ENCODE results near the gene MAGED4. TPM values are rescaled to one million over a fixed set of nuclear protein-coding genes. Genes with fewer than 3 reads are reported as not detected.
"Not testable (repeated sequence)": the region's sequence is repeated elsewhere in the genome, so short reads cannot be mapped to it uniquely, and the experiment has no call there.

MAGED4 gene
- total and polyA plus RNA-seq, 4 donors: 0.08 to 5.0 (median 1.3) TPM

- WGBS, 2 donors: 79 to 94% methylated on average over 7 to 8 of the region's 8 CpGs
These were observed 24.5 kb upstream of the MAGED4 start for GRCh38 chrX:52160140-52160539.

DNA sequence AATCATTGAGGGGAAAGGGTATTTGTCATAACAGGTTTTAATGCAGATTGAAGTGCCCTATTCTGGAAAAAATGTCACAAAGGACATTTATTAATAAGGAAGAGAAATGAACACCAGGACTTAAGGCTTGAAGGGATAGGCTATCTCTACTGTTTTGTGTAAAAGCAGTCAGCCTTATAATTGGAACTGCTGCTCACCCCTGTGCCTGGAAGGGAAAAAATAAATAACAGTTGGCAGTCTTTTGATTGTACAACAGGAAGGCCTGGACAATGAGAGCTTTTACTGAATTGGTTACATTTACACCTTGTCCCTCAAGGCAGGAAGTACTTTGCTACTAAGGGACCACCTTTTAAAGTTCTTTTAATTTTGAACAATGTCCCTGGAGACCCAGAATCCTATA, 17.8 kb upstream of the MAGED4 start:
- ATAC-seq (ENCODE audit: insufficient read depth, low FRiP score) (no peak), DNase-seq (no peak)
- H3K4me3 ChIP-seq: no peak overlapping the region
- H3K27ac ChIP-seq (ENCODE audit: low read depth in 1 of 2, low read length in 1 of 2): no peak overlapping the region
- no peaks in the 10 kb centered on the region for H3K4me1 ChIP-seq (ENCODE audit: control insufficient read depth in 5 of 5, insufficient read depth in 5 of 5, low read length in 5 of 5)
- H3K9me3 ChIP-seq (ENCODE audit: control insufficient read depth in 4 of 4, insufficient read depth in 3 of 4, low read length in 3 of 4): peaks cover 0 to 6% (median 0%) of the 10 kb centered on the region in 4 donors
- TF ChIP-seq, protein P1, sequence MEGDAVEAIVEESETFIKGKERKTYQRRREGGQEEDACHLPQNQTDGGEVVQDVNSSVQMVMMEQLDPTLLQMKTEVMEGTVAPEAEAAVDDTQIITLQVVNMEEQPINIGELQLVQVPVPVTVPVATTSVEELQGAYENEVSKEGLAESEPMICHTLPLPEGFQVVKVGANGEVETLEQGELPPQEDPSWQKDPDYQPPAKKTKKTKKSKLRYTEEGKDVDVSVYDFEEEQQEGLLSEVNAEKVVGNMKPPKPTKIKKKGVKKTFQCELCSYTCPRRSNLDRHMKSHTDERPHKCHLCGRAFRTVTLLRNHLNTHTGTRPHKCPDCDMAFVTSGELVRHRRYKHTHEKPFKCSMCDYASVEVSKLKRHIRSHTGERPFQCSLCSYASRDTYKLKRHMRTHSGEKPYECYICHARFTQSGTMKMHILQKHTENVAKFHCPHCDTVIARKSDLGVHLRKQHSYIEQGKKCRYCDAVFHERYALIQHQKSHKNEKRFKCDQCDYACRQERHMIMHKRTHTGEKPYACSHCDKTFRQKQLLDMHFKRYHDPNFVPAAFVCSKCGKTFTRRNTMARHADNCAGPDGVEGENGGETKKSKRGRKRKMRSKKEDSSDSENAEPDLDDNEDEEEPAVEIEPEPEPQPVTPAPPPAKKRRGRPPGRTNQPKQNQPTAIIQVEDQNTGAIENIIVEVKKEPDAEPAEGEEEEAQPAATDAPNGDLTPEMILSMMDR (IDR thresholded peaks at IDR 0.05; ENCODE audit: control extremely low read depth, extremely low read depth): no peak
- H3K9ac ChIP-seq (ENCODE audit: insufficient read depth in 1 of 2, low read length in 2 of 2): no peak overlapping the region
- no peaks in the 10 kb centered on the region for H3K36me3 ChIP-seq (ENCODE audit: control insufficient read depth in 4 of 4, insufficient read depth in 4 of 4, low read length in 4 of 4)
- H3K27me3 ChIP-seq (ENCODE audit: control insufficient read depth in 3 of 3, insufficient read depth in 3 of 3, low read length in 2 of 3): no peaks in the 10 kb centered on the region

More at GRCh38 chrX:52160140-52160539, 24.5 kb upstream of the MAGED4 start:
- H3K27me3 ChIP-seq (ENCODE audit: control insufficient read depth in 3 of 3, insufficient read depth in 3 of 3, low read length in 2 of 3); ATAC-seq (ENCODE audit: insufficient read depth, low FRiP score); H3K9me3 ChIP-seq (ENCODE audit: control insufficient read depth in 4 of 4, insufficient read depth in 3 of 4, low read length in 3 of 4); DNase-seq; H3K27ac ChIP-seq (ENCODE audit: low read depth in 1 of 2, low read length in 1 of 2); H3K4me1 ChIP-seq (ENCODE audit: control insufficient read depth in 5 of 5, insufficient read depth in 5 of 5, low read length in 5 of 5); H3K4me3 ChIP-seq; H3K36me3 ChIP-seq (ENCODE audit: control insufficient read depth in 4 of 4, insufficient read depth in 4 of 4, low read length in 4 of 4); H3K9ac ChIP-seq (ENCODE audit: insufficient read depth in 1 of 2, low read length in 2 of 2): not testable (repeated sequence)

GRCh38 chrX:52171055-52171454, 13.6 kb upstream of the MAGED4 start:
- 75 to 84% methylated on average over 5 to 10 of the region's 10 CpGs for WGBS, 2 donors
- H3K4me3 ChIP-seq; DNase-seq; H3K27ac ChIP-seq (ENCODE audit: low read depth in 1 of 2, low read length in 1 of 2); H3K4me1 ChIP-seq (ENCODE audit: control insufficient read depth in 5 of 5, insufficient read depth in 5 of 5, low read length in 5 of 5); H3K9me3 ChIP-seq (ENCODE audit: control insufficient read depth in 4 of 4, insufficient read depth in 3 of 4, low read length in 3 of 4); H3K36me3 ChIP-seq (ENCODE audit: control insufficient read depth in 4 of 4, insufficient read depth in 4 of 4, low read length in 4 of 4); H3K27me3 ChIP-seq (ENCODE audit: control insufficient read depth in 3 of 3, insufficient read depth in 3 of 3, low read length in 2 of 3); ATAC-seq (ENCODE audit: insufficient read depth, low FRiP score); H3K9ac ChIP-seq (ENCODE audit: insufficient read depth in 1 of 2, low read length in 2 of 2): not testable (repeated sequence)

DNA sequence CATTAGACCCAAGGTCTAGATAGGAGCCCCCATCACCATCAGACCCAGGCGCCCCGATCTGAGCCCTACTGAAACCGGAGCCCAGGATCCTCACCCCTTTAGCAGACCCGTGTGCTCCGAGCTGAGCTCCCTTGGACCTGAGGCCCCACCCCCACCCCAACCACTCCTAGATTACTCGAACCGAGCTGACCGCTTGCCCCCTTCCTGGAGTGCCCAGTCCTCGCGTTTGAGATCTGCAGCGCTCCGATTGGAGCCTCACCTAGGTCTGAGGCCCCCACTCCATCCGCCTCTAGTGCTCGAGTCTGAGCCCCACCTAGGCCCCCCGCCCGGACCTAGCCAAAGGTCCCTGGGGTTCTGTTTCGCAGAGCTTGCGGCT, 378 bp downstream of the MAGED4 start:
- DNase-seq; H3K36me3 ChIP-seq (ENCODE audit: control insufficient read depth in 4 of 4, insufficient read depth in 4 of 4, low read length in 4 of 4); H3K27ac ChIP-seq (ENCODE audit: low read depth in 1 of 2, low read length in 1 of 2); ATAC-seq (ENCODE audit: insufficient read depth, low FRiP score); H3K4me1 ChIP-seq (ENCODE audit: control insufficient read depth in 5 of 5, insufficient read depth in 5 of 5, low read length in 5 of 5); H3K4me3 ChIP-seq; H3K9me3 ChIP-seq (ENCODE audit: control insufficient read depth in 4 of 4, insufficient read depth in 3 of 4, low read length in 3 of 4); H3K9ac ChIP-seq (ENCODE audit: insufficient read depth in 1 of 2, low read length in 2 of 2); H3K27me3 ChIP-seq (ENCODE audit: control insufficient read depth in 3 of 3, insufficient read depth in 3 of 3, low read length in 2 of 3): not testable (repeated sequence)
- no CpG with 5 or more reads among the region's 18 CpGs for WGBS, 2 donors

DNA sequence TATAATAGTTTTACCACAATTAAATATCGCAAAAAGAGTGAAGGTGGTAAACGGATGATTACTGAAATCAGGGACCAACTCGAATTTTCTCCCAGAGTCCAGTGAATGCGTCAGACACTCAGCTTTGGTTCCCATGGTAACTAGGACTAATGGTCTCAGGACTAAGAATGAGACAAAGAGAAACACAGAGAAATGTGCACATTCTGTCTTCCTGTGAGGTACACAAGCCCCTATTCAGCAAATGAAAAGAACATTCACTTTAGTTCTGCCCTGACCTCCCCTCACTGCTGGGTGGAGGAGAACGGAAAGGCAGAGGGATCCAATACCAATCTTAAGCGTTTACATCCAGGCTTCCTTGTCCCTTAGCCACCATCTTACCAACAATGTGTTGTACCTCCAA, 26.7 kb downstream of the MAGED4 start:
- H3K36me3 ChIP-seq (ENCODE audit: control insufficient read depth in 4 of 4, insufficient read depth in 4 of 4, low read length in 4 of 4); DNase-seq; H3K4me3 ChIP-seq; H3K27ac ChIP-seq (ENCODE audit: low read depth in 1 of 2, low read length in 1 of 2); ATAC-seq (ENCODE audit: insufficient read depth, low FRiP score); H3K27me3 ChIP-seq (ENCODE audit: control insufficient read depth in 3 of 3, insufficient read depth in 3 of 3, low read length in 2 of 3); H3K9me3 ChIP-seq (ENCODE audit: control insufficient read depth in 4 of 4, insufficient read depth in 3 of 4, low read length in 3 of 4); H3K9ac ChIP-seq (ENCODE audit: insufficient read depth in 1 of 2, low read length in 2 of 2); H3K4me1 ChIP-seq (ENCODE audit: control insufficient read depth in 5 of 5, insufficient read depth in 5 of 5, low read length in 5 of 5): not testable (repeated sequence)
- no CpG with 5 or more reads among the region's 6 CpGs for WGBS, 2 donors
